ENCODE measurements around the gene PALLD. TPM values are rescaled to one million over a fixed set of nuclear protein-coding genes. Genes with fewer than 3 reads are reported as not detected.
A peak's percentile ranks its signal among the peaks of the same experiment; 100 is the strongest.

Gene PALLD
- total RNA-seq, 1 experiment from 2014 or later, result 20.9 TPM

DNA sequence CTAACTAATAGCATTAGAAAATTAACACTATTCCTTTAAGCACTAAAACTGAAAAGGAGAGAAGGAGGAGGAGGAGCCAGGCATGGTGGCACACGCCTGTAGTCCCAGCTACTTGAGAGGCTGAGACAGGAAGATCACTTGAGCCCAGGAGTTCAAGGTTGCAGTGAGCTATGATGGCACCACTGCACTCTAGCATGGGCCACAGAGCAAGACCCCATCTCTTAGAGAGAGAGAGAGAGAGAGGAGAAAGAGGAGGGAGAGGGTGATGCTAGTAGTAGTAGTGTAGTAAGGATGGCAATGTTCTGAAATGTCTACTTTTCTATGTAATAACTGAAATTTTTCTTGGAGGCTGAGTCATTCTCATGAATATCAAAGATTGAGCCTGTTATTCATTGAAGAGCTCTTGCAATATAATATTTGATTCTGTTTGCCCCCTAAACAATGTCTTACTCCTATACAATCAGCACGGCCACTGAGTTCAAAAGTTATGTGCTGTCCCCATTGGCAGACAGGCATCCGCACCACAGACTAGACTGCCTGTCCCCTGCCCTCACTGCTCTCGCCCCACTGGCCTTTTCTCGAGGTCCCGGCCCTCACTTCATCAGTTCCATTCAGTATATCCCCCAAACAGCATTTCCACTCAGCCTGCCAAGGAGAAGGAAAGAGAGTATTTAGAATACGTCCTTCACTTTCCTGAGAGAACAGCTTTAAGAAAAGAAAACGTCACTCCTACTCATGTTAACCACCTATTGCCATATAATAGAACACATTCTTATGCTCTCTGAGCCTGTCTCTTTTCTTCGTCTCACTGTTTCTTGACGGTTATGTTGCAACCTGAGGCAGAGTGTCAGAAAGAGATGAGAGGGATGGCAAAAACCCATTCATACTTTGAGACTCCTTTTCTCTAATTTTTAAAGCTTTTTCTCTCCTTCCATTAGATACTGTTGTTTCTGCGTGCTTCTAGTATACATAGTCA, 238.1 kb downstream of the PALLD start:
- DNase-seq (ENCODE audit: low read depth, low spot score), result no peak
- in situ Hi-C loops (cut with HindIII; ENCODE audit: low pct_unique_long_range_greater_than_20kb, low sequenced_read_pairs), result no loop called here

DNA sequence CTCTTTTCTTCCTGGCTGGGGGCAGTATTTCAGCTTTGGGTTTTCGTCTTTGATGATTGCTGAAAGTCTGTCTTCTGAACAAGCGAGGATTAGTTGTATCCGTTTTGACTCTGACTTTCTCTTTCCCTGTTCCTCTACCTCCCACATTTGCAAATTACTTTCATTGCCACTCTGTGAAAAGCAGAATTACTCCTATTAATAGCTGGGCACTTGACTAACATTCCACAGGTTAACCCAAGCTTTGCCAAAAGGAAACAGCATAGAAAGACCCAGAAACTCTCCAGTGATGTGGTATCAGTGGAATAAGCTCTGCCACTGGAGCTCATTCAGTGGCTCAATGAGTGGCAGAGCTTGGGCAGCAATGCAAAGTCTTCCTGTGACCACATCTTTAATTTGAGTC, 238.9 kb downstream of the PALLD start:
- in situ Hi-C loops (cut with HindIII; ENCODE audit: low pct_unique_long_range_greater_than_20kb, low sequenced_read_pairs), result no loop called here
- peak; percentile 1 for DNase-seq (ENCODE audit: low read depth, low spot score)

DNA sequence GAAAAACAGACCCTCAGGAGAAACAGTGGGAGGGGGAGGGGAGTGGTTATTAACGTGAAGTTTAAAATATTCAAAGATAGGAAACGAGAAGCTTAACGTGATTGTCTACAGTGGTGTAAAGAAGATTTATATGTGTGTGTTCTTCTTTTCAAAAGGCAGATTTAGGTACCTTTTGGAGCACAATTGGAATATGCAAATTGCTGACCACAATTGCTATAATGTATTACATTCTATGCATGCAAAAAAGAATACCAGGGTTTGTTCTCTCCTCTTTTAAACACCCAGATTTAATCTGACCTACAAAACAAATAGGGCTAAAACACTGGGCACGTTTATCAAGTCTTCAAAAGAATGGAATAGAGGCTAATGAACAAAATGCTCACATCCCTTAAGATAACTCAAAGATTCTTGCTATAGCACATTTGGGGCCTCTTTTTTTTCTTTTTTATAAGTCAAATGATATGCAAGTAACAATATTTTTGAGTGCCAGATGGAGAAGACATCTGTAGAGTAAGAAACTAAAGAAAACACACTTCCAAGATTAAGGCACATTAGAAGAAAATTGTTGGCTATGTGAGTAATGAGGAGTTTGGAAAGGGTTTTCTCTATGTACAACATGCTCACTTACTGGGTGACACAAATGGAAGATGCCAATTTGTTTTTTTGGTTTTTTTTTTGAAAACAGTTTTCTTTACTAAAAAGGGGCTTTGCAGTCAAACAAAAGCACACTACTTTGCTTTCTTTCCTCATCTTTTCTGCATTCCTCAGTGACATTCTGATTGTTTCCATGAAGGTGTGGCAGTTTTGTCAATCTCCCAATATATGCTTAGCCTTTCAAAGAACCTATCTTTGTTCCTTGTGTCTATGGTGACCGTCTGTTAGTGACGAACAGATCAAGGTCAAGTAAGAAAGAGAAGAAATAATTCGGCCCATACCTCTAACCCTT, 240.3 kb downstream of the PALLD start:
- DNase-seq (ENCODE audit: low read depth, low spot score), result no peak
- in situ Hi-C loops (cut with HindIII; ENCODE audit: low pct_unique_long_range_greater_than_20kb, low sequenced_read_pairs), result no loop called here

DNA sequence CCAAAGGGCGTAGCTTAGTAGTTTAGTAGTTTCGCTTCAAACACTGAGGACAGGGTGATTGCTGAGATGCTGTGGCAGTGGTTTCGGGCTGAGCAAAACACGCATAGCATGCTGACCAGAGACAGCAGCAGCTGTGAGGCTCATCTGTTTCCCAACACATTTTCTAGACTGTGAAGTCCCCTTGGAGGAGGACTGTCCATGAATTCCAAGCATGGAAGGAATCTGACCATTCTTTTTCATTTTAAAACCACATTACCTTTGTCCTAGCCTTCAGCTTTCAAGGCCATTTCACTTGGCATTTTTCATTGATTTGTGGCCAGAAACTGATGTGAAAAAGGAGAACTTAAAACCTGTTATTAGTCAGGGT, 240.9 kb downstream of the PALLD start:
- DNase-seq (ENCODE audit: low read depth, low spot score), result no peak
- in situ Hi-C loops (cut with HindIII; ENCODE audit: low pct_unique_long_range_greater_than_20kb, low sequenced_read_pairs), result no loop called here

DNA sequence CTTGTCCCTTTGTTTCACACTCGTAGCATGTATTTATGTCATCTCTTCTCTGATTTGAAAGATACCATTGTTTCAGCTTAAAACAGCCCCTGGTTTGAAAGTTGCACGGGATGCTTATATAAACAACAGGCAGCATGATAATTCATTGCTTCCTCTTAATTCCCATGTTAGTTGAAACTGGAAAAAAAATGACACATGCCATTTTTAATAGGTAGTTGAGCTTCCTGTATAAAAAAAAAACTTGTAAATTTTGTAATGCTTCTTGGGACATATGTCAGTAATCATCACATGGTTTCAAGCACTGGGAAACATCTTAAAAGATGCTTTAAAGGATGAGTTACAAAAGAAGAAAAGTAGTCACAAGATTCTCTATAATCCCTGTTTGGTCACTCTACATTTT, 243.0 kb downstream of the PALLD start:
- in situ Hi-C loops (cut with HindIII; ENCODE audit: low pct_unique_long_range_greater_than_20kb, low sequenced_read_pairs), result no loop called here
- DNase-seq (ENCODE audit: low read depth, low spot score), result peak; percentile 80

DNA sequence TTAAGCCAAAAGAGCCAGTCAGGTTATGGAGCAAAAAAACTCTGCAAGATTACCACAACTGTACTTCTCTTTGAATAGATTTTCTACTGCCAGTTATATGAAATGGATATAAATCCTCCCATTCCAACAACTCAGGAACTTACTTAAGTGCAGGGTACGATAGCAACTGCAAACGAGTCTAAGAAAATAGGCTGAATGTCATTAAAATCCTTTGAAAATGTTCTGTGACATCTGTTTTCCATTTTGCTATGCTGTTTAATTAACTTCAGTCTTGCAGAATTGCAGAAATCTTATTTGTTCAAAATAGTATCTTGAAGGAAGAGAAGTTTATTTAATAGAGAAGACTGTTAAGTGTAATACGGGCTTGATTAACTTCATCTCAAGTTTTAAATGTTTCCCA, 243.8 kb downstream of the PALLD start:
- no peak for DNase-seq (ENCODE audit: low read depth, low spot score)
- in situ Hi-C loops (cut with HindIII; ENCODE audit: low pct_unique_long_range_greater_than_20kb, low sequenced_read_pairs), result no loop called here

DNA sequence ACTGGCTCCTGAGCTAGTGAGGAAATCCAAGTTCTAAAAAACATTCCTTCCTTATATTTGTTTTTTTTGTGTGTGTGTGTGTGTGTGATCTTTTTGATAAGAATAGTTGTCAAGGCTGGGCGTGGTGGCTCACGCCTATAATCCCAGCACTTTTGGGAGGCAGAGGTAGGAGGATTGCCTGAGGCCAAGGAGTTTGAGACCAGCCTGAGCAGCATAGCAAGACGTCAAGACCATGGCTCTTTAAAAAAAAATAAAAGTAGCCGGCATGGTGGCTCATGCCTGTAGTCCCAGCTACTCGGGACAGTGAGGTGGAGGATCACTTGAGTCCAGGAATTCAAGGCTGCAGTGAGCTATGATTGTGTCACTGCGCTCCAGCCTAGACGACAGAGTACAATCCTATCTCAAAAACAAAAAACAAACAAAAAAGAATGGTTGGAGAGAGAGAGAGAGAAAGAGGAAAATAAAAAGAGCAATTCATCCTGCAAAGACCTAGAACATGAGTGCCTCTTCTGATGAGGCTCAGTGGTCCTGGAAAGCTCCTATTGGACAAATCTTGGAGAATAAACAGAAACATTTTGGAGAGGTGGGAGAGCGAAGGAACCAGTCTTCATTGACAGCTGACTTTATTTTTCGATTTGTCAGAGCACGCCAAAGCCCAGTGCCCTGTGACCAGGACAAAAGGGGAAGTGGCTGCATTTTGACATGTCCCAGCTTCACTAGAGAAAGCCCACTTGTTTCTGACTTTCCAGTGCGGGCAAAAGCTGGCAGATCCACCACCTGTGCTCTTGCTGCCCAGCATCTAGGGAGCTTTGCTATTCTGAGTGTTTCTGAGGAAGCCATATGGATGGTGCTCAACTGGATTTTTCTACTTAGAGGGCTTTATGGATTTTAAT, 244.7 kb downstream of the PALLD start:
- in situ Hi-C loops (cut with HindIII; ENCODE audit: low pct_unique_long_range_greater_than_20kb, low sequenced_read_pairs), result no loop called here

DNA sequence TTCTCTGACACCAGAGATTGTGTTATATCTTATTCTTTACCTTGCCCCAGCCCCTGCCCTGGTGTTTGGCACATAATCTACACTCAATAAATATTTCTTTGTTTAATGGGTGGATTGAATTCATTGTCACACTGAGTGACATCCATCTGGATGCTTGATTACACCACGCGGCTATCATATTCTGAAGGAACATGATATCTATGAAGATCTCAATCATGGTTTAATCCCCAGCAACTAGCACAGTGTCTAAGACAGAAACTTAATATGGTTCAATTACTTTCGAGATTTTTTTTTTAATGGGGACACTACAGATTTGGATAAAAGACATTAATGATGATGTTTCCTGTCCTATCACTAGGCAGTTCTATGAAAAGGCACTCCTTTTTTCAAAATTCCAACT, 246.3 kb downstream of the PALLD start:
- in situ Hi-C loops (cut with HindIII; ENCODE audit: low pct_unique_long_range_greater_than_20kb, low sequenced_read_pairs), result no loop called here
- no peak for DNase-seq (ENCODE audit: low read depth, low spot score)

More for the DNA sequence above, 244.7 kb downstream of the PALLD start:
- no peak for DNase-seq (ENCODE audit: low read depth, low spot score)

DNA sequence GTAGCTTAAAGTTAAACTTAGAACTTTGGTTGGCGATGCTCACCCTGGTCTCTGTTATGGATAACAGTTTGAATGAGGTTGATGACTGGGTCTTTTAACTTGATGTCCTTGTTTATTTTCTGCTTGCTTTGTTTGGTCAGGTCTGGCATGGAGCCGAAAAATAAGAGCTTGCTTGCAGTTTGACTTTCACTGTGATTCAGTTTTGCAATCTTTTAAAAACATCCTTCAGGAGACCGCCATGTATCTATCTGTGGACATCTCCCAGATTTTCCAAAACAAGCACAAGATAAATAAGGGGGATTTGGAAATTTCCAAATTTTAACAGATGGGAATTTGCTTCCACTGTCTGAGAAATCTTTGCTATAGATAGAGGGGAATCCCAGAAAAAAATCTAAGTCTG, 246.7 kb downstream of the PALLD start:
- DNase-seq (ENCODE audit: low read depth, low spot score), result no peak

DNA sequence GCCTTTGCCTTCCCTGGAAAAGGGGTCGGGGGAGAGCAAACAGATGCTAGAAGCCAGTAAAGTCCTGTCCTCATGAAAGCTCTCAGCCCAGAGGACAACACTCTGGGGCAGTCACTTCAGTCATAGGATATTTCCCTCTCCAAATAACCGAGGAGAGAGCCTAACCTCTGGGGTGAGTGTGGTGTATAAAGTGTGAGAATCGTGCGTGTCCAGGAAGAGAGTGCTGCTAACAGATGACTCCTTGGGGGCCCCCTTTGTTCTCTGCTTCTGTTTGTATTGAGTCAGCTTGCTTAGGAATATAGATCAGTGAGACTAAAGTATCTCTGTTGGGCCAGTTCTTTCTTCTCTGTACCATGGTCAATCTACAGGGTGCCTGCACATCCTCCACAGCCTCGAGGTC, 247.2 kb downstream of the PALLD start:
- no peak for DNase-seq (ENCODE audit: low read depth, low spot score)
- in situ Hi-C loops (cut with HindIII; ENCODE audit: low pct_unique_long_range_greater_than_20kb, low sequenced_read_pairs), result no loop called here

More for the DNA sequence above, 246.7 kb downstream of the PALLD start:
- in situ Hi-C loops (cut with HindIII; ENCODE audit: low pct_unique_long_range_greater_than_20kb, low sequenced_read_pairs), result no loop called here

DNA sequence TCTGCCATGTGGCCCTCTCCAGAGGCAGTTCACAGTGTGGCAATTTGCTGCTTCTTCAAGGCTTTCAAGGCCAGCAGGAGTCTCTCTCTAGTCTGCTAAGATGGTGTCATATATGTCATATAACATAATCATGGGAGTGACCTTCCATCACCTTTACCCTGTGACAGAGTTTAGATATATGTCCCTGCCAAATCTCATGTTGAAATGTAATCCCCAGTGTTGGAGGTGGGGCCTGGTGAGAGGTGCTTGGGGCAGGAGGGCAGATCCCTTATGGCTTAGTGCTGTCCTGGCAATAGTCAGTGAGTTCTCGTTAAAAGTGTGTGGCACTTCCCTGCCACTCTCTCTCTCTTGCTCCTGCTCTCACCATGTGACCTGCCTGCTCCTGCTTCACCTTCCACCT, 252.0 kb downstream of the PALLD start:
- in situ Hi-C loops (cut with HindIII; ENCODE audit: low pct_unique_long_range_greater_than_20kb, low sequenced_read_pairs), result no loop called here
- no peak for DNase-seq (ENCODE audit: low read depth, low spot score)

DNA sequence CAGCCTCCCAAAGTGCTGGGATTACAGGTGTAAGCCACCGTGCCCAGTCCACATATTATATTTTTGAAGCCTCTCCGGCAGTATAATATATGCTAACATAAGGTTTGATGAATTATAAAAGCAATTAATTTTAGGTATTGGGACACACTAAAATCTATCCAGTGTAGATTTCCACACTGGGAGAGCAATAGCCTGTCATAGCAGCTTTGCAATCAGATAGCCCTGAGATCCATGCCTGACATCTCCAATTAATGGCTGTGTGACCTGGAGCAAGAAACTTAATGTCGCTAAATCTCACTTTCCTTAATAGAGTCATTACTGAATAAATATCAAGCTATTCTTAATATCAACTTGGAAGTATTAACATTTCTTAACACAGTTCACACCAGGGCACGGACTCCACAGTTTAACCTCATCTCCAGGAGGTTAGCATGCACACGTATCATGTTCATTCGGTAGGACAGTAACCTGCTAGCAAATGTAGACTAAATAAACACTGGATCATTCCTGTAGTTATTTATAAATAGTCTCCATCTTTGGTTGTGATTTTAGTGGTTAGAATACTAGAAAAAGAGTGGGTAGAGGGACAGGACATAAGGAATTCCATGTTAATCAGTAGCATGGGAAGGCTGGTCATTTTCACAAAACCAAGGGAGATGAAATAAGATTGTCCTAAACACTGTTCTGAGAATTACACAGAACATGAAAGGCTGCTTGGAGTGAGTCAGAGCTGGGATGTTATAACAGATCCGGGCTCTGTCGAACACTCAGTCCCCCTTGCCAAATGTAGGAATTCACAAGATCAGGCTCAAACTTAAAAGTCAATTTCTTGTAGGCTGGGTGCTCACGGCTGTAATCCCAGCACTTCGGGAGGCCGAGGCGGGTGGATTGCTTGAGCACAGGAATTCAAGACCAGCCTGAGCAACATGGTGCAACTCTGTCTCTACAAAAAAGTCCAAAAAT, 254.7 kb downstream of the PALLD start:
- in situ Hi-C loops (cut with HindIII; ENCODE audit: low pct_unique_long_range_greater_than_20kb, low sequenced_read_pairs), result no loop called here
- DNase-seq (ENCODE audit: low read depth, low spot score), result no peak

DNA sequence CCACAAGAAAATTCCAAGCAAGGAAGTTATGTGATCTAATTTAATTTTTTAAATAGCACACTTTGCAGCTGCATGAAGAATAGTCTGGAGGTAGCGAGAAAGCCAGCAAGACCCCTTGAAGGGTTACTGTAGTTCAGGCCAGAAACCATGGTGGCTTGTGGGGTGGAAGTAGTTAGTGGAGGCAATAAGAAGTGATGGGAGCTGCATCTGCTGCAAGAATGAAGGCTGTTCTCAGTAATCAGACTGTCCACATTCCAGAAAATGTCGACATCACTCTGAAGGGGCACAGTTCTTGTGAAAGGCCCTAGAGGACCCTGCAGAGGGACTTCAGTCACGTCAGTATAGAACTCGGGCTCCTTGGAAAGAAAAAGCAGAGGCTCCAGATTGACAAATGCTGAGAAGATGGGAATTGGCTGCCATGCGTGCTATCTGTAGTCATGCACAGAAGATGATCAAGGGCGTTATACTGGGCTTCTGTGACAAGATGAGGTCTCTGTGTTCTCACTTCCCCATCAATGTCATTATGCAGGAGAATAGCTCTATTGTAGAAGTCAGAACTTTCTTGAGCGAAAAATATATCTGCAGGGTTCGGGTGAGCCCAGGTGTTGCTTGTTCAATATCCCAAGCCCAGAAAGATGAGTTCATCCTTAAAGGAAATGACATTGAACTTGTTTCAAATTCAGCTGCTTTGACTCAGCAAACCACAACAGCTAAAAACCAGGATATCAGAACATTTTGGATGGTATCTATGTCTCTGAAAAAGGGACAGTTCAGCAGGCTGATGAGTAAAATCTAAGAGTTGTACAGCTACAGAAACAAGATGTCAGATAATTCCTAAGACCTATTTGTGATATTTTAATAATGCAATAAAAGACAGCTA, 259.0 kb downstream of the PALLD start:
- in situ Hi-C loops (cut with HindIII; ENCODE audit: low pct_unique_long_range_greater_than_20kb, low sequenced_read_pairs), result no loop called here
- no peak for DNase-seq (ENCODE audit: low read depth, low spot score)

DNA sequence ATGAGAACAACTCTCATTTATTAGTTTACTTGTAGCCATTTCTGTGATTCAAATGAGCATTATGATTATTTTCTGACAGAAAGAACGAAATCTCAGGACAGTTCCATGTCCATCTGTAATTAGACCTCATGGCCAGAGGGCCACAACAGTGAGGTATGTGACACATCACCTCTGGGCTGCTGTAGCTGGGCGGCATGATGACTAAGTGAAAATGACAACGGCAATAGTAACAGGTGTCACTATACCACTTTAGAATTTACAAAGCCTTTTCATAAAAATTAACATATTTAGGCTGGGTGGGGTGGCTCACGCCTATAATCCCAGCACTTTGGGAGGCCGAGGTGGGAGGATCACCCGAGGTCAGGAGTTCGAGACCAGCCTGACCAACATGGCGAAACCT, 260.6 kb downstream of the PALLD start:
- in situ Hi-C loops (cut with HindIII; ENCODE audit: low pct_unique_long_range_greater_than_20kb, low sequenced_read_pairs), result no loop called here
- no peak for DNase-seq (ENCODE audit: low read depth, low spot score)

DNA sequence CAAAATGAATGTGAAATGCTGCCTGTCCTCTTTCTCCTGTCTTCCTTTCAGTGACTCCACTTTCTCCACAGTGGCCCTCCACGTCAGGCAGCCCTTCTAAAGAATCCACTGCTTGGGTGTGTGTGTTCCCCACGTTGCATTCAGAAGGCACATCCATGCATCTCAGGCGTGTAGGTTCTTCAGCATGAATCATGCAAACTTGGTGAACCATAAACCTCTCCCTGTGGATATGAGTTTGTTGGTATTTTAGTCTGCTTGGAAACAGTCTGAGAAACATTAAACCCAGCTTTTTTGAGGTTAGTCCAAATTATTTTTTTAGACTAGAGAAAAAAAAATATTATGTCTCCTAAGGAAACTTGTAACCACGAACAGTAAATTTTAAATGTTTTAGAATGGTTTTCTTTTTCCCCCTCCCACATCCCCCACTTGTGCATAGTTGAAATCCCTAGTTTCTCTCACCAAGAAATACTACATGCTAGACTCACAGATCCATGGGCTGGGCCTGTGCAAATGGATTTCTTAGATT, 261.6 kb downstream of the PALLD start:
- DNase-seq (ENCODE audit: low read depth, low spot score), result no peak
- in situ Hi-C loops (cut with HindIII; ENCODE audit: low pct_unique_long_range_greater_than_20kb, low sequenced_read_pairs), result no loop called here
